Stimulated activated CD4-positive, alpha-beta T cell treated with anti-CD3 and anti-CD28 coated beads, Interleukin-2, amount 100 ng/mL, for 24 hours (primary cell): ENCODE results near the gene AHDC1.
"Not testable (repeated sequence)": the region's sequence is repeated elsewhere in the genome, so short reads cannot be mapped to it uniquely, and the experiment has no call there.

Experiments
- DNase-seq, 2 donors: peaks; one replicate each; pipeline ENCODE4 v3.0.0-alpha.2; 2020

The AHDC1 gene

GRCh38 chr1:27507960-27508665, 95.8 kb downstream of the AHDC1 start:
- DNase-seq: no peak

- DNase-seq: no peak
Observed at GRCh38 chr1:27506703-27507102, 97.2 kb downstream of the AHDC1 start.

GRCh38 chr1:27505420-27505680, 98.6 kb downstream of the AHDC1 start:
- no peak for DNase-seq

- DNase-seq: no peak
Observed at GRCh38 chr1:27504588-27505419, 99.1 kb downstream of the AHDC1 start.

- no peak for DNase-seq
Observed at GRCh38 chr1:27503844-27504587, 99.9 kb downstream of the AHDC1 start.

- DNase-seq: no peak
Observed at GRCh38 chr1:27503033-27503432, 100.9 kb downstream of the AHDC1 start.

GRCh38 chr1:27501159-27501558, 102.8 kb downstream of the AHDC1 start:
- not testable (repeated sequence) for DNase-seq

- no peak for DNase-seq
Observed at GRCh38 chr1:27499142-27499541, 104.8 kb downstream of the AHDC1 start.

GRCh38 chr1:27496604-27497155, 107.3 kb downstream of the AHDC1 start:
- DNase-seq: no peak

GRCh38 chr1:27492796-27493195, 111.1 kb downstream of the AHDC1 start:
- no peak for DNase-seq

GRCh38 chr1:27491748-27492700, 111.9 kb downstream of the AHDC1 start:
- no peak for DNase-seq

GRCh38 chr1:27489973-27490741, 113.8 kb downstream of the AHDC1 start, which contains the start of gene WASF2:
TSS of gene WASF2 (minus strand) at chr1:27490167. CDS start at chr1:27428890, 61,277 bp downstream.
- peak; percentile 97 to 99 for DNase-seq

GRCh38 chr1:27489501-27489972, 114.4 kb downstream of the AHDC1 start:
- peak; percentile 19 to 36 for DNase-seq

GRCh38 chr1:27487966-27488884, 115.7 kb downstream of the AHDC1 start:
- DNase-seq: no peak

GRCh38 chr1:27485363-27485762, 118.6 kb downstream of the AHDC1 start:
- no peak for DNase-seq
